Non-pigmented ciliary epithelial cell (primary cell): ENCODE data around the gene DBR1.
A peak's percentile ranks its signal among the peaks of the same experiment; 100 is the strongest.

Experiments
- DNase-seq: peaks from one replicate; pipeline ENCODE4 v3.0.0-alpha.2; 2010; ENCODE audit warnings: low read depth

DBR1 gene, protein sequence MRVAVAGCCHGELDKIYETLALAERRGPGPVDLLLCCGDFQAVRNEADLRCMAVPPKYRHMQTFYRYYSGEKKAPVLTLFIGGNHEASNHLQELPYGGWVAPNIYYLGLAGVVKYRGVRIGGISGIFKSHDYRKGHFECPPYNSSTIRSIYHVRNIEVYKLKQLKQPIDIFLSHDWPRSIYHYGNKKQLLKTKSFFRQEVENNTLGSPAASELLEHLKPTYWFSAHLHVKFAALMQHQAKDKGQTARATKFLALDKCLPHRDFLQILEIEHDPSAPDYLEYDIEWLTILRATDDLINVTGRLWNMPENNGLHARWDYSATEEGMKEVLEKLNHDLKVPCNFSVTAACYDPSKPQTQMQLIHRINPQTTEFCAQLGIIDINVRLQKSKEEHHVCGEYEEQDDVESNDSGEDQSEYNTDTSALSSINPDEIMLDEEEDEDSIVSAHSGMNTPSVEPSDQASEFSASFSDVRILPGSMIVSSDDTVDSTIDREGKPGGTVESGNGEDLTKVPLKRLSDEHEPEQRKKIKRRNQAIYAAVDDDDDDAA

DNA sequence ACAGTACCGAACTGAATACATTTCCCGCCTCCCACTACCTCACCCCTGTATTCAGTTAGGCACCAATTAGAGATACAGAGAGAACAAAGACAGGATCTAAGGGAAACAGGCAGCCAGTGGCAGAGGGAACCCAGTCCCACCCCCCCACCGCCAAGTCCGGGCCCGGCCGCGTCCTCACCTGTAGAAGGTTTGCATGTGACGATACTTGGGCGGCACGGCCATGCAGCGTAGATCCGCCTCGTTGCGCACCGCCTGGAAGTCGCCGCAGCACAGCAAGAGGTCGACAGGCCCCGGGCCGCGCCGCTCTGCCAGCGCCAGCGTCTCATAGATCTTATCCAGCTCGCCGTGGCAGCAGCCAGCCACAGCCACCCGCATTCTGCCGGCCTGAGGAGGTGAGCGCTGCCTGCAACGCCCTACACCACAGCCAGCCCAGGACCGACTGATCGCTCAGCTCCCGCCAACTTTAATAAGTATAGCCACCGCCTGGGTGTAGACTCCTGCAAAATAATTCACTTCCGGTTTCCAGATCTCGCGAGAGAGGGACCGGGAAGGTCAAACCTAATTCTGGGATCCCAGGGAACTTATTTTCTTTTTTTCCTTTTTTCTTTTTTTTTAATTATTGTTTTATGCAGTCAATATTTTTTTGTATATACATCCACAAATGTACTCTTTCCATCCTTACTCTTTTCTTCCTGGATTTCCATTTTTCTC lies at the start of gene DBR1:
DBR1 (minus strand) TSS at position 501 of the 711 bp plus-strand sequence; CDS start at position 375, 126 bp downstream.
- DNase-seq: no peak

DNA sequence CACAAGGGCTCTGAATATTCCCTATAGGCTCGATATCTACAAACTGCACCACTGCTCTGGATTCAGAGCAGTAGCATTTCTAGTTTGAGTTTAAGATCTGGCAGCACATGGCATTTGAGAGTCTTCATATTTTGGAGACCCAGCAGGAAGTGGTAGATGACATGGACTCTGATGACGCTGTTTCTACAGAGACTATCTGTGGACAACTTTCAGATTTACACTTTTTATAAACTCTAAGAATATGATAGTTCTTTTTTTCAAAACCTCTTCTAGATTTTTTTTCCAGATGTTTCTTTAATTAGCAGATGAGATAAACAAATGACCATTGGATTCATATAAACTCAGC lies 48.2 kb upstream of the DBR1 start:
- no peak for DNase-seq

GRCh38 chr3:138222131-138222941 lies 47.6 kb upstream of the DBR1 start:
- no peak for DNase-seq

DNA sequence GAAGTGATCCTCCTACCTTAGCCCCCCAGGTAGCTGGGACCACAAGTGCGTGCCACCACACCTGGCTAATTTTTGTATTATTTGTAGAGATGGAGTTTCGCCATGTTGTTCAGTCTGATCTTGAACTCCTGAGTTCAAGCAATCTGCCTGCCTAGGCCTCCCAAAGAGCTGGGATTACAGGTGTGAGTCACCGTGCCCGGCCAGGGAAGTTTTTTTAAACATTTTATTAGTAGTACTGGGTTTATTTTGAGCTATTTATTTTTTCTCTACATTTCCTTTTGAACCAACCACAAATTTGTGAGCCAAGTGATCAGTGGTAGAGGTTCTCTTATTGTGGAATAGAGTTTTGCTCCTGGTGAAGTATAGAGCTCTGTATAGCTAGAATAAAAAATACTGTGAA lies 46.1 kb upstream of the DBR1 start:
- DNase-seq: no peak

GRCh38 chr3:138220242-138220641 lies 45.5 kb upstream of the DBR1 start:
- no peak for DNase-seq

DNA sequence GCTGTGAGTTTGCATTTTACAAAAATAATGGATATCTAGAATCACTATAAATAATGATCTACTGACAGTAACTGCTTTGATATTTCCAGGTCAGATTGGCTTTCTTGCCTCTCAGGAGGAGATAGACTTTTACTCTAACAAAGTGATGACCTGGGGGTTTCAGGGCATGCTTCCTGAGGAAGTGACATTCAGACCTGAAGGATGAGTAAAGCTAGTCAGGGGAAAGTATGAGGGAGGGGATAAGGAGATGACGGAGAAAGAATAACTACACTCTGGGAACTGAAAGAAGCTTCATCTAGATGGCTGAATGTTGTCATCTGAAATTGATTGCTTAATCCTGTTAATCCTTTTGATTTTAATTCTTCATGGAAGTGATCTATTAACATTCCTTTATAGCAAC lies 44.5 kb upstream of the DBR1 start:
- DNase-seq: peak; percentile 9

DNA sequence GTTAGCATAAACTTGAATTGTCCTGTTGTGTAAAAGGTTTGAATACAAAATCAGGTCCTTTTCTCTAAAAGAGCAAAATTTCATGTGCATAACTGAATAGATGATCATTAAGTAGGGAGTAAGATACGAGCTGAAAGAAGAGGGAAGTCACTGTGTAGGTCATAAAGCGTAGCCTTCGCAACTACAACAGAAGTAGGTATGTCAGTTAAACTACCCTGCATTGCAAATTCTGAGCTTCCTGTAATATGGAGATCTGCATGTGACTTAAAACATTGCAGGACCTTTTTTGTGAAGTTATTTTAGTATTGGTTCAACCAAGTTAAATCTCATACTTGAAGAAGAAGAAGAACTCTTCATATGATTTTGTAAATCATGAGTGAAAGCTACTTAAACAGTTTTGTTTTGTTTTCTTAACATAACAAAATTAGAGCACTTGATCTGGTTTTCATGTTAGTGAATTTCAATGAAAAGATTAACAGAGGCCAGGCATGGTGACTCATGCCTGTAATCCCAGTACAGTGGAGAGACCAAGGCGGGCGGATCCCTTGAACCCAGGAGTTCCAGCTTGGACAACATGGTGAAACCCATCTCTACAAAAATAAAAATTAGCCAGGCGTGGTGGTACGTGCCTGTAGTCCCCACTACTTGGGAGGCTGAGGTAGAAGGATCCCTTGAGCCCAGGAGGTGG lies 38.8 kb upstream of the DBR1 start:
- no peak for DNase-seq

DNA sequence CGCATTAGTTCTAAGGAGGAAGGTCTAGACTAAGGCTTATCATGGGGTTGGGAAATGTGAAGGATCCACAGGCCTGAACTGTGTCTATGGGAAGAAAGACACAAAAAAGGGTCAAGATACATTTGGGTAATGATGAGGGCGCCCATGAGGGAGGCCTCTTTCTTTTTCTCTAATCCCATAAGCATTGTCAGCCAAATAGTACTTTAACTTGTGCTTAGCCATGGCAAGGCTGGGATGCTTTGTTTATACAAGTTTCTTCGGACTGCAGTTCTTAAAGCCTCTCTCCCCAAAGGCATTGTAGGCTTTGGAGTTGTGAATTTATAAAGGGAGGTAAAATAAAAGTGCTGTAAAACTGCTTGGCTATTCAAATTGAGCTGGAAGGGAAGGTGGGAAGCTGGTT lies 35.8 kb upstream of the DBR1 start:
- DNase-seq: no peak

- DNase-seq: no peak
These were observed 31.5 kb upstream of the DBR1 start for GRCh38 chr3:138206196-138206595.

DNA sequence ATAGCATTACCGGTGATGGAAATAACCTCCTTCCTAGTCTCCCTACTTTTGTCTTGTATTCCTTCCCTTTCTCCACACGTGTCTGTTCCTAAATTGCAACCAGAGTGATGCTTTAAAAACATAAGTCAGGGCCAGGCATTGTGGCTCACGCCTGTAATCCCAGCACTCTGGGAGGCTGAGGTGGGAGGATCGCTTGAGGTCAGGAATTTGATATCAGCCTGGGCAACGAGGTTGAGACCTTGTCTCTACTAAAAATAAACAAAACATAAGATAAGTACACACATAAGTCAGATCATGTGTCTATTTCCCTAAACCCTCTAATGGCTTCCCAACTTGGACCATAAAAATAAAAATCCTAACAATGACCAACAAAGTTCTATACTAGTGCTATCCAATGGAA lies 30.8 kb upstream of the DBR1 start:
- DNase-seq: no peak

- DNase-seq: no peak
These were observed 29.2 kb upstream of the DBR1 start for GRCh38 chr3:138203938-138204337.

GRCh38 chr3:138202945-138203701 lies 28.4 kb upstream of the DBR1 start:
- no peak for DNase-seq

GRCh38 chr3:138200424-138200823 lies 25.7 kb upstream of the DBR1 start:
- DNase-seq: no peak

DNA sequence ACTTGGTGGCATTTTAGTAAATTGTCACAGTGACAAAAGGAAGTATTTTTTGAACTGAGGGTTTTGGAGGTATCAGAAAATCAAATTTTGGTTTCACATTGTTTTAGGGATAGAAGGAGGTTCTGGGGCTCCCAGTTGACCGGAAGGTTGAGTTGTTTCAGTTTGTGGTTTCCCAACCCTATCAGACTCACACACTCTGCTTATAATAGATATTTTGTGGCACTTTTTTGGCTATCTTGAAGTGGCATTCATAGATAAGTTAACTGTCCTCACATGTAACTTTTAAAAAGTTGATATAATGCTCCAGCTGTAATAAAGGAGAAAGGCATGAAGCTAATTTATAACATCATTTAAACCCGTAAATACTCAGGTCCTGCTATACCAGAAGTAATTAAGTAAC lies 25.1 kb upstream of the DBR1 start:
- no peak for DNase-seq

GRCh38 chr3:138197524-138197923 lies 22.8 kb upstream of the DBR1 start:
- no peak for DNase-seq

DNA sequence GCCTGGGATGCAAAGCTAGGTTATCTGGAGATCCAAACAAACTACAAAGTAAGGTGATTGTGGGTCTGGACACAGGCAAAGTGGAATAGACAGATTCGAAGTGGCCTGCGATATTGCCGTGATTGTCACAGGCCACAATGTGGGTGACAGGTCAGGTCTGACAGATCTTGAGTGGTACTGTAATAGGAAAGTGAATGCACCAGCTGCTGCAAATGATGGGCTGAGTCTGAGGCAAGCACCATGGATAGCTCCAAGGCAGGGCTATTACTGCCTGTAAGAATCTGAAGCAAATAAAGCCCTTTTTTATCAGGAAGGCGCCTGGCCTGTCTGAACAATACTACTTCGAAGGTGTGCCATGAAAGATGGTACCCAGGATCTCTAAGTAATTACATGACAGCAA lies 22.3 kb upstream of the DBR1 start:
- DNase-seq: no peak

GRCh38 chr3:138196023-138196422 lies 21.3 kb upstream of the DBR1 start:
- no peak for DNase-seq

- no peak for DNase-seq
These were observed 20.8 kb upstream of the DBR1 start for GRCh38 chr3:138195481-138195880.

DNA sequence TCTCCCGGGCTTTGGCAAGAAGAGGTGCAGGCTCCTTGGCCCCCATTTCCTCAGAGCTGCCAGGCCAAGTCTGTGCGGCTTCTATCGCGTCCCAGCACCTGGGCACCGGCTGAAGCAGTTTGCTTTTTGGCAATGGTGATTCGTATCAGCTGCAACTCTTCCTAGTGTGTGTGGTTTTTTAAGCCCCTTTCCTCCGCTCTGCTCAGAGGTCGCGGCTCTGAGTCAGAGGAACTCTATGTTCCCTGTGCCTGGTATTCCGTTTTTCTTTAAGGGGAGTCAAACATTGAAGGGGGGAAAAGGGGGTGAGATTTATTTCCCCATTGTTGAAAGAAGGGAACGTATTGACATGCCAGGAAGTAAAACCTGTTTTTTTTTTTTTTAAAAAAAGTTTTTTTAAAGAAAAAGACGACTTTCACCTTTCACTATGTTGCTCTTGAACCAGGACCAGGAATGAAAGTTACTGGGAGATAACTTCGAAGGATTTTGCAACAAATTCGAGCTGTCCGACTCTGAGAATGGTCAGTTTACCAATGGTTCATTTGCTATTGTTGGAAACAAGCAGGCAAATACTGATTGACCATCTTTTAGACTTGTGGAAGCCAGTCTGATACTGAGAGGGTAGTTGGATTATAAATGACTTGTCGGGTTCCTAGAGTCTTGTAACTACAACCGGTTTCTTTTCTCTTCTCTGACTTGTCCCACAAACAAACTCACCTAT lies 13.5 kb upstream of the DBR1 start:
- no peak for DNase-seq

DNA sequence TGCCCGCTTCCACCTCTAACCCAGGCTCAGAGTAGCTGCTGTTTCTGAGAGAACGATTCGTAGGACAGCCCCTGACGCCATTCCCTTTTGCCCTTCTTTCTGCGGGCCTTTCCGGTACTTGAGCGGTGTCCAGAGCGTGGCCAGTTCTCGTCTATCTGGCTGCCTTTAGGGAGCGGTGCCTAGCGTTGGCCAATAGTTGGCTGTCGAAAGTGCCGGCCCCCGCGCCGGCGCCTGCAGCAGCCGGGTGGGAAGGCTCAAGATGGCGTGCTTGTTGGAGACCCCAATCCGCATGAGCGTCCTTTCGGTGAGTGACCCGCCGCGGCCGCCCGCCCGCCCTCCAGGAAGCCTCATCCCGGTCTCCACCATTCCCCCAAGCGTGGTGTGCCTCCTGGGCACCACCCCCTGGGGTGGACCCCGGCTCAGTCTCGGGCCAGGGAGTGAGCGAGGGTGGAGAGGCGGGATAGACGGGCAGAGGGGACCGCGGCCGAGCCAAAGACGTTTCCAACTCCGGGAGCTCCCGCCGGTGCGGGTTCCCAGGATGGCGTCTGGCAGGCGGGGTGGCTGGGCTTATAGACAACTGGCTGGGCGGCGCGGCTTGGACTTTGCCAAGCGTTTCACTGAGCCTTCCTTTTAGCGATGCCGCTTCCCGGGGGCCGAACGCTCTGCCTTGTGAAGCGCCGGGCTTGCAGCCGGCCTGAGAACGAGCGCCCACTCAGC lies 12.7 kb upstream of the DBR1 start, which contains the start of gene ARMC8:
ARMC8 (plus strand) TSS at position 6 of the 717 bp plus-strand sequence; CDS start at position 260, 254 bp downstream.
- no peak for DNase-seq
